Natural killer cell (primary cell): ENCODE results near the gene DNAJC24. TPM values are rescaled to one million over a fixed set of nuclear protein-coding genes. Genes with fewer than 3 reads are reported as not detected.

Experiments
- ATAC-seq, 3 donors: fragments of 150-1000 bp in 2 of 3; fragments of 200-7000 bp in 1 of 3; cut with Tn5 transposase; 1 replicate in 1 of 3; 2 replicates in 2 of 3; pipeline ENCODE4 v1.10.0; 2021; ENCODE audit warnings: mild to moderate bottlenecking in 2 of 3, moderate library complexity in 2 of 3
- DNase-seq, 2 donors: peaks; one replicate each; pipeline versions ENCODE4 v3.0.0 to v3.0.0-alpha.2; 2013 to 2021; ENCODE audit warnings: mixed read lengths in 1 of 2
- H3K27ac ChIP-seq: one replicate; pipeline ENCODE4 v1.5.1; 2013; ENCODE audit warnings: mild to moderate bottlenecking, low read length
- H3K27me3 ChIP-seq: one replicate; pipeline ENCODE4 v1.6.1; 2013; ENCODE audit warnings: low read length; ENCODE audit not compliant: control insufficient read depth, insufficient read depth
- H3K36me3 ChIP-seq: one replicate; pipeline ENCODE4 v1.6.1; 2013; ENCODE audit warnings: low read length; ENCODE audit not compliant: control insufficient read depth, insufficient read depth
- H3K4me1 ChIP-seq: one replicate; pipeline ENCODE4 v1.6.1; 2013; ENCODE audit warnings: low read length; ENCODE audit not compliant: control insufficient read depth, insufficient read depth
- H3K4me3 ChIP-seq: one replicate; pipeline ENCODE4 v1.5.1; 2013; ENCODE audit warnings: low read length
- H3K9me3 ChIP-seq: one replicate; pipeline ENCODE4 v1.6.1; 2013; ENCODE audit warnings: low read length; ENCODE audit not compliant: control insufficient read depth, insufficient read depth
- H3K27ac Mint-ChIP-seq, 2 donors: one replicate each; pipeline ENCODE4 v1.8.0; 2022; ENCODE audit warnings: mild to moderate bottlenecking in 2 of 2, mixed read lengths in 2 of 2, moderate library complexity in 1 of 2
- H3K27me3 Mint-ChIP-seq, 2 donors: one replicate each; pipeline ENCODE4 v1.8.0; 2022; ENCODE audit warnings: low read depth in 2 of 2, mixed read lengths in 2 of 2
- H3K36me3 Mint-ChIP-seq: one replicate; pipeline ENCODE4 v1.8.0; 2022; ENCODE audit warnings: mixed read lengths
- H3K4me1 Mint-ChIP-seq, 2 donors: one replicate each; pipeline ENCODE4 v1.8.0; 2022; ENCODE audit warnings: mixed read lengths in 2 of 2
- H3K4me3 Mint-ChIP-seq: one replicate; pipeline ENCODE4 v1.8.0; 2022; ENCODE audit warnings: mild to moderate bottlenecking, moderate library complexity, mixed read lengths
- H3K9me3 Mint-ChIP-seq, 2 donors: one replicate each; pipeline ENCODE4 v1.8.0; 2022; ENCODE audit warnings: mixed read lengths in 2 of 2
- WGBS: methylation state at CpG from one replicate; pipeline ENCODE4 v1.1.7; 2013; ENCODE audit warnings: missing lambda C conversion rate; ENCODE audit not compliant: insufficient coverage; 5-methylcytosine and 5-hydroxymethylcytosine counted together
- intact Hi-C: fragments of 100-400 bp; cut with micrococcal nuclease; formaldehyde crosslinking; loops from one replicate; pipeline ENCODE4 v1.14.2; 2022
- total RNA-seq, 4 donors: library from RNA; stranded (reverse); fragments of 120-200 nt in 1 of 4; gene quantifications; one replicate each; pipeline versions ENCODE4 v1.2.3 to v1.2.4, GENCODE V29; 2013 to 2022
- TF ChIP-seq, protein P1 (sequence below): fragments of 200-600 bp; IDR thresholded peaks from one replicate; pipeline ENCODE4 v1.8.0; 2022; ENCODE audit warnings: antibody characterized with exemption

The DNAJC24 gene
- total RNA-seq, 3 donors from 2014 or later (not counting 1 experiment from before 2014, with no cell fraction given): 14.9 to 22.7 (median 18.6) TPM

DNA sequence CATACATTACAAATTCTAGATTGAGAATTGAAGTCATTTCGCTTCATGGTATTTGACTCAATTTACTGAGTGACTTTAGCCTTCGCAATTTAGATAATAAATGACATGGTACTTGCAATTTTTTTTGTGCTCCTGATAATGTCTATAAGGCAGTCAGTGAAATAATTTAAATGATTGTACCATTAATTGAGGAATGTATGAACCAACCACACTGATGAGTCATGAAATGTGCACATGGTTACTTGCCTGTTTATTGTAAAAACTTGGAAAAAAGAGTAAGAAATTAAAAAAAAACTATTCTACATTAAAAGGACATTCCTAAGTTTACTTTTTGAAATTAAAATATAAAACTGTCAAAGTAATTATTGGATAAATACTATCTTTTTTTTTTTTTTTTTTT, 43.3 kb downstream of the DNAJC24 start:
- Mint-ChIP-seq H3K27me3 (no peaks in the 10 kb centered on the region), H3K4me1 (no peaks in the 10 kb centered on the region), H3K4me3 (no peak overlapping the region), H3K36me3 (peaks cover 14% of the 10 kb centered on the region), H3K9me3 (peaks cover 0 to 2% of the 10 kb centered on the region in 2 donors), H3K27ac (no peak overlapping the region)
- Histone ChIP-seq H3K4me1 (no peaks in the 10 kb centered on the region), H3K36me3 (peaks cover 12% of the 10 kb centered on the region), H3K27me3 (no peaks in the 10 kb centered on the region), H3K9me3 (no peaks in the 10 kb centered on the region), H3K27ac (no peak overlapping the region), H3K4me3 (no peak overlapping the region)
- ATAC-seq (no peak), DNase-seq (no peak)
- intact Hi-C loops: no loop called here
- TF ChIP-seq, protein P1, sequence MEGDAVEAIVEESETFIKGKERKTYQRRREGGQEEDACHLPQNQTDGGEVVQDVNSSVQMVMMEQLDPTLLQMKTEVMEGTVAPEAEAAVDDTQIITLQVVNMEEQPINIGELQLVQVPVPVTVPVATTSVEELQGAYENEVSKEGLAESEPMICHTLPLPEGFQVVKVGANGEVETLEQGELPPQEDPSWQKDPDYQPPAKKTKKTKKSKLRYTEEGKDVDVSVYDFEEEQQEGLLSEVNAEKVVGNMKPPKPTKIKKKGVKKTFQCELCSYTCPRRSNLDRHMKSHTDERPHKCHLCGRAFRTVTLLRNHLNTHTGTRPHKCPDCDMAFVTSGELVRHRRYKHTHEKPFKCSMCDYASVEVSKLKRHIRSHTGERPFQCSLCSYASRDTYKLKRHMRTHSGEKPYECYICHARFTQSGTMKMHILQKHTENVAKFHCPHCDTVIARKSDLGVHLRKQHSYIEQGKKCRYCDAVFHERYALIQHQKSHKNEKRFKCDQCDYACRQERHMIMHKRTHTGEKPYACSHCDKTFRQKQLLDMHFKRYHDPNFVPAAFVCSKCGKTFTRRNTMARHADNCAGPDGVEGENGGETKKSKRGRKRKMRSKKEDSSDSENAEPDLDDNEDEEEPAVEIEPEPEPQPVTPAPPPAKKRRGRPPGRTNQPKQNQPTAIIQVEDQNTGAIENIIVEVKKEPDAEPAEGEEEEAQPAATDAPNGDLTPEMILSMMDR: no peak
- no CpG with 5 or more reads among the region's 2 CpGs for WGBS

DNA sequence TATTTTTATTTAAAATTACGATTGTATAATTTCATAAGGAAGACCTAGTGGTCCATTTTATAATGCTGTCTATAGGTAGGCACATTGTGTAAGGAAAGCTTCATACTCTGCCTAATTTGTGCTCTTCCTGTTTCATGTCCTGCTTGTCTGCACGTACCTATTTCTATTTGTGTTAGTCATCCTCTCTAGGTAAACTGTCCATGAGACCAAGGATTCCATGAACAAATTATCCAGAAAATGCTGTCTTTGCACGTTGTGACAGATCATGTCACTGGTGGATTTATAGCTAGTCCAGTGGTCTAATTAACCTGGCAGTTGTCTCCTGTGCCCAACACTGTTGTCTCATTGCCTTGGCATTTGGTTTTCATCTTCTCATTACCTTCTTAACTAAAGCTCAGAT, 44.7 kb downstream of the DNAJC24 start:
- TF ChIP-seq, protein P1: no peak
- peaks cover 0 to 2% of the 10 kb centered on the region in 2 donors for H3K9me3 Mint-ChIP-seq

DNA sequence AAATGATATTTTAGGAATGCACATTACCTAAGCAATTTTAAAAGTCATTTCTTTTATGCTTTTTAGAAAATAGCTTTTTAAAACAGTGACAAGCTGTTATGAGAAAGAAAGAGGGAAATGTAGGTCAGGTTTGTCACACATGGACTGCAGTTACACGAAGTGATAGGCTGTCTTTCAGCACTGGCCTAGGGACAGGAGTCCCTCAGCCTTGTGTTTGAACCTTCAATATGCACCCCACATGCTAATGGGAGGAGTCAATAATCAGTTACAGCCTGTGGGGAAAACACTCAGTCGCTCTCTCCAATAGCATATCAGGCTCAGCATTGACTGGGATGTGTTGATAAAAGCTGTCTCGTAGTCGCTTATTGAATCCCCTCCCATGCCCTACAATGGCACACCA, 45.8 kb downstream of the DNAJC24 start:
- peaks cover 12% of the 10 kb centered on the region for H3K36me3 ChIP-seq
- H3K27me3 ChIP-seq: no peaks in the 10 kb centered on the region
- Mint-ChIP-seq H3K4me1 (no peaks in the 10 kb centered on the region), H3K36me3 (peaks cover 14% of the 10 kb centered on the region), H3K9me3 (peaks cover 0 to 2% of the 10 kb centered on the region in 2 donors), H3K27me3 (no peaks in the 10 kb centered on the region), H3K27ac (no peak overlapping the region), H3K4me3 (no peak overlapping the region)
- TF ChIP-seq, protein P1: no peak
- no peak overlapping the region for H3K4me3 ChIP-seq
- DNase-seq (no peak), ATAC-seq (no peak)
- intact Hi-C loops: no loop called here
- no peaks in the 10 kb centered on the region for H3K9me3 ChIP-seq
- no peaks in the 10 kb centered on the region for H3K4me1 ChIP-seq
- no peak overlapping the region for H3K27ac ChIP-seq
- WGBS: 71% methylated on average over 1 of the region's 4 CpGs

More for the DNA sequence above, 44.7 kb downstream of the DNAJC24 start:
- no peak for DNase-seq
- H3K27me3 Mint-ChIP-seq: no peaks in the 10 kb centered on the region
- no peaks in the 10 kb centered on the region for H3K4me1 ChIP-seq
- H3K9me3 ChIP-seq: no peaks in the 10 kb centered on the region
- H3K4me1 Mint-ChIP-seq: no peaks in the 10 kb centered on the region
- no peaks in the 10 kb centered on the region for H3K27me3 ChIP-seq
- H3K27ac ChIP-seq: no peak overlapping the region
- no peak overlapping the region for H3K4me3 ChIP-seq
- intact Hi-C loops: no loop called here
- H3K36me3 ChIP-seq: peaks cover 12% of the 10 kb centered on the region
- no peak overlapping the region for H3K27ac Mint-ChIP-seq
- no peak for ATAC-seq
- WGBS: 88% methylated on average over 3 of the region's 3 CpGs
- H3K4me3 Mint-ChIP-seq: no peak overlapping the region
- H3K36me3 Mint-ChIP-seq: peaks cover 14% of the 10 kb centered on the region

DNA sequence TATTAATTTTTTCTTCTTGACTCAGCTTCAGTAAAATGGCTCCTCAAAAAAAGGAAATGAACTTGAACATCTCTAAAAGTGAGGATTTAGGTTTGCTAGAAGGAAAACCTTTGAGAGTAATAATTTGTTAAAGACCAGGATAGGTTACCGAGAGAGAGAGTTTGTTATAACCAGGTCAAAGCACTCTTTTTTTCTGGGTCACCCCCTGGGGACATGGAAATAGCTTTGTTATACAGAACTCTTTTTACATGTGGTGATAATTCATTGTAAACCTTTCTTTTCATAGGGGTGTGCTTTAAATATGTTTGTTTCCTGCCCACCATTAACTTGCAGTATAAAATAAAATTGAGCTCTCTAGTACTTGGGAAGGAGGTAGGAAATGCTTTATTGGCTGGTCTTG, 47.7 kb downstream of the DNAJC24 start:
- intact Hi-C loops: no loop called here
- Histone ChIP-seq H3K4me3 (no peak overlapping the region), H3K27ac (no peak overlapping the region), H3K36me3 (peaks cover 12% of the 10 kb centered on the region), H3K9me3 (no peaks in the 10 kb centered on the region), H3K27me3 (no peaks in the 10 kb centered on the region), H3K4me1 (no peaks in the 10 kb centered on the region)
- DNase-seq: no peak
- TF ChIP-seq, protein P1: no peak
- Mint-ChIP-seq H3K4me1 (no peaks in the 10 kb centered on the region), H3K27me3 (no peaks in the 10 kb centered on the region), H3K36me3 (no peaks in the 10 kb centered on the region), H3K4me3 (no peak overlapping the region), H3K9me3 (no peaks in the 10 kb centered on the region), H3K27ac (no peak overlapping the region)
- WGBS: 79% methylated on average over 1 of the region's 1 CpG
- no peak for ATAC-seq
